ENCODE data around the gene SLC8A1. TPM values are rescaled to one million over a fixed set of nuclear protein-coding genes. Genes with fewer than 3 reads are reported as not detected.

SLC8A1 gene
- polyA plus RNA-seq, 3 donors: 16.9 to 18.2 (median 18.0) TPM

GRCh38 chr2:40147360-40147759, 304.5 kb downstream of the SLC8A1 start:
- no peaks in the 10 kb centered on the region for H3K27me3 ChIP-seq (ENCODE audit: control insufficient read depth in 2 of 2, insufficient read depth in 2 of 2, low read length in 2 of 2)
- no CpG with 5 or more reads among the region's 2 CpGs for WGBS (ENCODE audit: insufficient coverage)
- peak overlapping the region in 1 of 2 donors; percentile 79 for H3K27ac ChIP-seq (ENCODE audit: low read depth in 1 of 2, low read length in 2 of 2)
- intact Hi-C loops (cut with micrococcal nuclease): no loop called here
- no peak for DNase-seq
- H3K27ac Mint-ChIP-seq: no peak overlapping the region
- H3K79me2 ChIP-seq (ENCODE audit: insufficient read depth, low read length): no peaks in the 10 kb centered on the region
- peaks cover 27 to 86% of the 10 kb centered on the region in 2 donors for H3K36me3 ChIP-seq (replicated peaks in 1 of 2; ENCODE audit: control insufficient read depth in 1 of 2, insufficient read depth in 2 of 2, low read length in 2 of 2)
- no peaks in the 10 kb centered on the region for H3K27me3 Mint-ChIP-seq (ENCODE audit: low read depth in 3 of 3)
- peaks cover 10 to 15% of the 10 kb centered on the region in 2 donors for H3K4me1 ChIP-seq (ENCODE audit: control insufficient read depth in 1 of 2, insufficient read depth in 2 of 2, low read length in 2 of 2)
- no peak for TF ChIP-seq CTCF (IDR thresholded peaks at IDR 0.05)
- no peak overlapping the region for H3K4me3 ChIP-seq (replicated peaks in 1 of 3; ENCODE audit: low read depth in 2 of 3, low read length in 3 of 3)
- H3K9ac ChIP-seq (ENCODE audit: insufficient read depth, low read length, poor library complexity, severe bottlenecking): no peak overlapping the region
- H3K9me3 ChIP-seq (replicated peaks in 1 of 2; ENCODE audit: control insufficient read depth in 1 of 2, insufficient read depth in 1 of 2, low read length in 2 of 2): no peaks in the 10 kb centered on the region
- H3K4me3 Mint-ChIP-seq: no peak overlapping the region
- peaks cover 7% of the 10 kb centered on the region for H4K20me1 ChIP-seq (ENCODE audit: insufficient read depth, low read length)
- H3K36me3 Mint-ChIP-seq: peaks cover 54 to 69% of the 10 kb centered on the region in 2 donors
- H3K4me1 Mint-ChIP-seq: peaks cover 18% of the 10 kb centered on the region
- H3K9me3 Mint-ChIP-seq: no peaks in the 10 kb centered on the region
- no peak overlapping the region for H2AFZ ChIP-seq (ENCODE audit: insufficient read depth, low read depth, low read length, poor library complexity, severe bottlenecking)
- H3K4me2 ChIP-seq (replicated peaks; ENCODE audit: extremely low read depth, low read length, poor library complexity, severe bottlenecking): no peak overlapping the region

GRCh38 chr2:40144022-40144421, 307.9 kb downstream of the SLC8A1 start:
- H3K79me2 ChIP-seq (ENCODE audit: insufficient read depth, low read length): no peaks in the 10 kb centered on the region
- peaks cover 0 to 2% (median 0%) of the 10 kb centered on the region in 3 donors for H3K27me3 Mint-ChIP-seq (ENCODE audit: low read depth in 3 of 3)
- H3K9me3 ChIP-seq (replicated peaks in 1 of 2; ENCODE audit: control insufficient read depth in 1 of 2, insufficient read depth in 1 of 2, low read length in 2 of 2): no peaks in the 10 kb centered on the region
- no peak overlapping the region for H3K27ac ChIP-seq (ENCODE audit: low read depth in 1 of 2, low read length in 2 of 2)
- no peak overlapping the region for H3K4me2 ChIP-seq (replicated peaks; ENCODE audit: extremely low read depth, low read length, poor library complexity, severe bottlenecking)
- peaks cover 10 to 13% of the 10 kb centered on the region in 2 donors for H3K4me1 ChIP-seq (ENCODE audit: control insufficient read depth in 1 of 2, insufficient read depth in 2 of 2, low read length in 2 of 2)
- H3K4me3 ChIP-seq (replicated peaks in 1 of 3; ENCODE audit: low read depth in 2 of 3, low read length in 3 of 3): no peak overlapping the region
- H3K27ac Mint-ChIP-seq: no peak overlapping the region
- H3K9ac ChIP-seq (ENCODE audit: insufficient read depth, low read length, poor library complexity, severe bottlenecking): no peak overlapping the region
- intact Hi-C loops (cut with micrococcal nuclease): no loop called here
- H3K36me3 Mint-ChIP-seq: peaks cover 59 to 72% of the 10 kb centered on the region in 2 donors
- no peak for TF ChIP-seq CTCF (IDR thresholded peaks at IDR 0.05)
- H3K27me3 ChIP-seq (ENCODE audit: control insufficient read depth in 2 of 2, insufficient read depth in 2 of 2, low read length in 2 of 2): no peaks in the 10 kb centered on the region
- H3K9me3 Mint-ChIP-seq: peaks cover 0 to 2% (median 0%) of the 10 kb centered on the region in 7 donors
- no peak overlapping the region for H3K4me3 Mint-ChIP-seq
- peaks cover 49 to 89% of the 10 kb centered on the region in 2 donors for H3K36me3 ChIP-seq (replicated peaks in 1 of 2; ENCODE audit: control insufficient read depth in 1 of 2, insufficient read depth in 2 of 2, low read length in 2 of 2)
- DNase-seq: no peak
- peaks cover 7% of the 10 kb centered on the region for H4K20me1 ChIP-seq (ENCODE audit: insufficient read depth, low read length)
- H2AFZ ChIP-seq (ENCODE audit: insufficient read depth, low read depth, low read length, poor library complexity, severe bottlenecking): no peak overlapping the region
- peaks cover 13% of the 10 kb centered on the region for H3K4me1 Mint-ChIP-seq

Measured in CD14-positive monocyte (primary cell).